ENCODE measurements around the gene PTCRA. TPM values are rescaled to one million over a fixed set of nuclear protein-coding genes. Genes with fewer than 3 reads are reported as not detected.

PTCRA gene
- total RNA-seq, 2 experiments from 2014 or later: not detected

- POLR2A ChIA-PET: no interaction called here
- no peak overlapping the region for H3K4me3 Mint-ChIP-seq
Measured at GRCh38 chr6:42962502-42963178, 46.8 kb downstream of the PTCRA start.

GRCh38 chr6:42963179-42963854 is 47.5 kb downstream of the PTCRA start:
- no peak overlapping the region for H3K4me3 Mint-ChIP-seq
- H3K36me3 Mint-ChIP-seq: peaks cover 9% of the 10 kb centered on the region
- peaks cover 6% of the 10 kb centered on the region for H3K27me3 Mint-ChIP-seq
- no peak for ATAC-seq (ENCODE audit: low read depth)
- POLR2A ChIA-PET: no interaction called here
- DNase-seq: no peak
- no peaks in the 10 kb centered on the region for H3K9me3 Mint-ChIP-seq
- no peak overlapping the region for H3K27ac Mint-ChIP-seq
- peaks cover 11% of the 10 kb centered on the region for H3K4me1 Mint-ChIP-seq

More at GRCh38 chr6:42962502-42963178, 46.8 kb downstream of the PTCRA start:
- Mint-ChIP-seq H3K4me1 (peaks cover 11% of the 10 kb centered on the region), H3K27ac (no peak overlapping the region), H3K9me3 (no peaks in the 10 kb centered on the region), H3K27me3 (peaks cover 6% of the 10 kb centered on the region), H3K36me3 (peaks cover 9% of the 10 kb centered on the region)
- no peak for DNase-seq
- no peak for ATAC-seq (ENCODE audit: low read depth)

- Mint-ChIP-seq H3K27ac (no peak overlapping the region), H3K4me3 (no peak overlapping the region), H3K36me3 (peaks cover 9% of the 10 kb centered on the region), H3K4me1 (peaks cover 11% of the 10 kb centered on the region), H3K27me3 (peaks cover 6% of the 10 kb centered on the region), H3K9me3 (no peaks in the 10 kb centered on the region)
- peak; percentile 54 for ATAC-seq (ENCODE audit: low read depth)
- DNase-seq: no peak
- POLR2A ChIA-PET: interaction anchor here (0.7 to 3.6 kb wide), 3 partner anchors 15 to 169 kb away, joined by 3 to 23 read pairs (median 4); partner anchors contain the start of gene PEX6
Measured at GRCh38 chr6:42963855-42964605, 48.2 kb downstream of the PTCRA start.

- Mint-ChIP-seq H3K36me3 (peaks cover 9% of the 10 kb centered on the region), H3K27ac (no peak overlapping the region), H3K4me3 (no peak overlapping the region), H3K27me3 (no peaks in the 10 kb centered on the region), H3K4me1 (peaks cover 1% of the 10 kb centered on the region), H3K9me3 (no peaks in the 10 kb centered on the region)
- DNase-seq (no peak), ATAC-seq (ENCODE audit: low read depth) (no peak)
- POLR2A ChIA-PET: interaction anchor here (1.0 to 3.6 kb wide), 3 partner anchors 9 to 37 kb away, joined by 3 to 23 read pairs (median 4); partner anchors contain the start of genes CNPY3 and PEX6
Measured at GRCh38 chr6:42966571-42966970, 50.7 kb downstream of the PTCRA start.

- H3K36me3 Mint-ChIP-seq: peaks cover 7% of the 10 kb centered on the region
- POLR2A ChIA-PET: interaction anchor here (1.0 to 3.6 kb wide), 3 partner anchors 8 to 38 kb away, joined by 3 to 23 read pairs (median 4); partner anchors contain the start of genes CNPY3 and PEX6
- no peaks in the 10 kb centered on the region for H3K9me3 Mint-ChIP-seq
- H3K27ac Mint-ChIP-seq: no peak overlapping the region
- H3K4me1 Mint-ChIP-seq: peaks cover 2% of the 10 kb centered on the region
- ATAC-seq (ENCODE audit: low read depth) (no peak), DNase-seq (no peak)
- no peak overlapping the region for H3K4me3 Mint-ChIP-seq
- no peaks in the 10 kb centered on the region for H3K27me3 Mint-ChIP-seq
Measured at GRCh38 chr6:42967228-42967627, 51.4 kb downstream of the PTCRA start.

GRCh38 chr6:42968126-42968701 is 52.4 kb downstream of the PTCRA start:
- Mint-ChIP-seq H3K9me3 (no peaks in the 10 kb centered on the region), H3K4me1 (peaks cover 2% of the 10 kb centered on the region), H3K36me3 (peaks cover 3% of the 10 kb centered on the region), H3K27me3 (no peaks in the 10 kb centered on the region), H3K27ac (no peak overlapping the region), H3K4me3 (no peak overlapping the region)
- DNase-seq (no peak), ATAC-seq (ENCODE audit: low read depth) (no peak)
- POLR2A ChIA-PET: no interaction called here

GRCh38 chr6:42968783-42969182 is 52.9 kb downstream of the PTCRA start:
- no peaks in the 10 kb centered on the region for H3K27me3 Mint-ChIP-seq
- peaks cover 2% of the 10 kb centered on the region for H3K4me1 Mint-ChIP-seq
- ATAC-seq (ENCODE audit: low read depth) (no peak), DNase-seq (no peak)
- no peak overlapping the region for H3K4me3 Mint-ChIP-seq
- H3K27ac Mint-ChIP-seq: no peak overlapping the region
- peaks cover 6% of the 10 kb centered on the region for H3K36me3 Mint-ChIP-seq
- H3K9me3 Mint-ChIP-seq: no peaks in the 10 kb centered on the region
- POLR2A ChIA-PET: no interaction called here

GRCh38 chr6:42969431-42969830 is 53.6 kb downstream of the PTCRA start:
- H3K27ac Mint-ChIP-seq: no peak overlapping the region
- ATAC-seq (ENCODE audit: low read depth) (no peak), DNase-seq (no peak)
- H3K27me3 Mint-ChIP-seq: no peaks in the 10 kb centered on the region
- H3K36me3 Mint-ChIP-seq: peaks cover 9% of the 10 kb centered on the region
- no peaks in the 10 kb centered on the region for H3K9me3 Mint-ChIP-seq
- H3K4me1 Mint-ChIP-seq: peaks cover 2% of the 10 kb centered on the region
- no peak overlapping the region for H3K4me3 Mint-ChIP-seq
- POLR2A ChIA-PET: interaction anchor here (0.9 to 2.7 kb wide), 2 partner anchors 10 to 15 kb away, joined by 3 to 11 read pairs; partner anchors contain the start of genes PEX6 and PPP2R5D

- peaks cover 2% of the 10 kb centered on the region for H3K4me1 Mint-ChIP-seq
- H3K4me3 Mint-ChIP-seq: no peak overlapping the region
- H3K27me3 Mint-ChIP-seq: no peaks in the 10 kb centered on the region
- ATAC-seq (ENCODE audit: low read depth) (no peak), DNase-seq (no peak)
- no peak overlapping the region for H3K27ac Mint-ChIP-seq
- POLR2A ChIA-PET: interaction anchor here (0.9 to 2.7 kb wide), 2 partner anchors 9 to 14 kb away, joined by 3 to 11 read pairs; partner anchors contain the start of genes PEX6 and PPP2R5D
- peaks cover 6% of the 10 kb centered on the region for H3K36me3 Mint-ChIP-seq
- H3K9me3 Mint-ChIP-seq: no peaks in the 10 kb centered on the region
Measured at GRCh38 chr6:42969934-42970333, 54.1 kb downstream of the PTCRA start.

- no peaks in the 10 kb centered on the region for H3K9me3 Mint-ChIP-seq
- POLR2A ChIA-PET: interaction anchor here (0.5 to 2.7 kb wide), 8 partner anchors 8 to 223 kb away, joined by 3 to 11 read pairs (median 3); partner anchors contain the start of genes CNPY3, KLHDC3, MEA1 and PEX6
- no peak for ATAC-seq (ENCODE audit: low read depth)
- no peaks in the 10 kb centered on the region for H3K27me3 Mint-ChIP-seq
- H3K4me1 Mint-ChIP-seq: peaks cover 4% of the 10 kb centered on the region
- no peak overlapping the region for H3K27ac Mint-ChIP-seq
- peaks cover 8% of the 10 kb centered on the region for H3K36me3 Mint-ChIP-seq
- H3K4me3 Mint-ChIP-seq: no peak overlapping the region
- no peak for DNase-seq
Measured at GRCh38 chr6:42970871-42971612, 55.2 kb downstream of the PTCRA start.

- Mint-ChIP-seq H3K36me3 (peaks cover 13% of the 10 kb centered on the region), H3K27ac (no peak overlapping the region), H3K27me3 (no peaks in the 10 kb centered on the region), H3K4me1 (peaks cover 8% of the 10 kb centered on the region), H3K9me3 (no peaks in the 10 kb centered on the region), H3K4me3 (no peak overlapping the region)
- POLR2A ChIA-PET: interaction anchor here (0.8 to 2.7 kb wide), 4 partner anchors 8 to 49 kb away, joined by 3 to 11 read pairs (median 4); partner anchors contain the start of genes CNPY3, PEX6 and RRP36
- ATAC-seq (ENCODE audit: low read depth) (no peak), DNase-seq (no peak)
Measured at GRCh38 chr6:42971746-42972327, 56.0 kb downstream of the PTCRA start.

- Mint-ChIP-seq H3K27ac (no peak overlapping the region), H3K4me1 (peaks cover 17% of the 10 kb centered on the region), H3K9me3 (no peaks in the 10 kb centered on the region), H3K4me3 (no peak overlapping the region), H3K36me3 (peaks cover 17% of the 10 kb centered on the region), H3K27me3 (no peaks in the 10 kb centered on the region)
- no peak for DNase-seq
- no peak for ATAC-seq (ENCODE audit: low read depth)
- POLR2A ChIA-PET: interaction anchor here (0.7 to 1.2 kb wide), 3 partner anchors 10 to 48 kb away, joined by 3 to 4 read pairs (median 4); partner anchors contain the start of genes PPP2R5D and RRP36
Measured at GRCh38 chr6:42973926-42974325, 58.1 kb downstream of the PTCRA start.

All from activated naive CD8-positive, alpha-beta T cell treated with anti-CD3 and anti-CD28 coated beads, Interleukin-2, amount 10 ng/mL, durations not matched to agents 7 days and 5 days (primary cell).